Osteoblast (primary cell): Measurements from ENCODE around the gene TRIM10. TPM values are rescaled to one million over a fixed set of nuclear protein-coding genes. Genes with fewer than 3 reads are reported as not detected.

Experiments
- DNase-seq: peaks from one replicate; pipeline ENCODE4 v3.0.0; 2011; ENCODE audit warnings: low spot score, mixed read lengths; ENCODE audit not compliant: insufficient read length; ENCODE audit errors: missing footprints
- H2AFZ ChIP-seq: 2 replicates; pipeline ENCODE4 v1.6.0; 2011; ENCODE audit warnings: mild to moderate bottlenecking, low read length
- H3K27ac ChIP-seq: 2 replicates; pipeline ENCODE4 v1.5.1; 2011; ENCODE audit warnings: mild to moderate bottlenecking, low read depth, low read length, moderate library complexity
- H3K27me3 ChIP-seq: 2 replicates; pipeline ENCODE4 v1.6.0; 2012; ENCODE audit warnings: mild to moderate bottlenecking, control low read depth, inconsistent platforms, low read length, moderate library complexity; ENCODE audit not compliant: insufficient read depth
- H3K36me3 ChIP-seq: 2 replicates; pipeline ENCODE4 v1.5.1; 2011; ENCODE audit warnings: mild to moderate bottlenecking, low read length, control low read depth, moderate library complexity; ENCODE audit not compliant: insufficient read depth
- H3K4me1 ChIP-seq: 2 replicates; pipeline ENCODE4 v1.5.1; 2011; ENCODE audit warnings: mild to moderate bottlenecking, low read length, control low read depth, moderate library complexity; ENCODE audit not compliant: insufficient read depth
- H3K4me2 ChIP-seq: 2 replicates; pipeline ENCODE4 v1.6.0; 2011; ENCODE audit warnings: mild to moderate bottlenecking, low read length; ENCODE audit not compliant: insufficient read depth
- H3K4me3 ChIP-seq: fragments of 200-600 bp; sonication (generic); 3 replicates; pipeline ENCODE4 v1.5.1; 2012; ENCODE audit warnings: mild to moderate bottlenecking, low read length, inconsistent platforms; ENCODE audit not compliant: insufficient read depth
- H3K79me2 ChIP-seq: 2 replicates; pipeline ENCODE4 v1.6.0; 2012; ENCODE audit warnings: mild to moderate bottlenecking, low read length, control low read depth, inconsistent platforms; ENCODE audit not compliant: insufficient read depth
- H3K9me3 ChIP-seq: 2 replicates; pipeline ENCODE4 v1.5.1; 2011; ENCODE audit warnings: low read depth, low read length, control low read depth
- H4K20me1 ChIP-seq: 2 replicates; pipeline ENCODE4 v1.6.0; 2012; ENCODE audit warnings: mild to moderate bottlenecking, low read length, control low read depth; ENCODE audit not compliant: insufficient read depth
- total RNA-seq: library from RNA; depleted of rRNA; stranded (reverse); fragments of >200 nt; gene quantifications from 2 replicates; pipeline ENCODE4 v1.2.3, GENCODE V29; 2012
- TF ChIP-seq, protein P1 (sequence below): IDR thresholded peaks from 2 replicates; pipeline ENCODE4 v1.5.1; 2011; ENCODE audit warnings: mild to moderate bottlenecking, low read depth, low read length, moderate library complexity; ENCODE audit errors: extremely low read depth

TRIM10 gene
- total RNA-seq, 1 donor: not detected

DNA sequence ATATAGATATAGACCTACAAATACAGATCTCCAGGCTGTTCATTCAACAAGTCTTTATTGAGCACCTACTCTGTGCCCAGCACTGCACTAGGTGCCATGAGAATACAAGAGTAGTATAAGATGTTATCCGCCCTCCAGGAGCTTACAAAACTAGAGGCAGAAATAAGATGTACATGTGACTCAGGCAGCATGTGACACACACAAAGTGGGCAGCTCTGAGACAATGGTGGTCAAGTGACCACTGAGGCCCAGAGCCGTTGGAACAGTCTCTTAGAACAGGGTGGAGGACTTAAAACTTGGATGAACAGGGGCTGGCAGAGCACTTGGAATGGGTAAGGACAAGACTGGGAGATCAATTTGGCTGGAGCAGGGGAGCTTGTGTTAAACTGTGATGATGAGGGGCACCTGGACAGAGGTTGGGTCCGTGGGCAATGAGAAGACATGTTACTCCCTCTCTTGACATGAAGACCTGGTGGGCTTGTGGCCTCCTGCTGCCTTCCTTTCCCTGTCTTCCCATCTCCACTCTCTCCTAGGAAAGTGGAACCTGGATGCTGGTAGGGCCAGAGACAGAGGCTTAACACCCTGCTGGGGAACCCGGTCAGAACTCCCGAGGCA is 23.5 kb upstream of the TRIM10 start:
- DNase-seq: no peak
- no peaks in the 10 kb centered on the region for H3K4me1 ChIP-seq
- H4K20me1 ChIP-seq: no peaks in the 10 kb centered on the region
- H3K36me3 ChIP-seq: peaks cover 29% of the 10 kb centered on the region
- H3K27me3 ChIP-seq: no peaks in the 10 kb centered on the region
- no peak overlapping the region for H3K27ac ChIP-seq
- no peak overlapping the region for H3K4me2 ChIP-seq
- H3K4me3 ChIP-seq: no peak overlapping the region
- H3K9me3 ChIP-seq: peaks cover 4% of the 10 kb centered on the region
- H3K79me2 ChIP-seq: no peaks in the 10 kb centered on the region
- no peak overlapping the region for H2AFZ ChIP-seq
- TF ChIP-seq, protein P1, sequence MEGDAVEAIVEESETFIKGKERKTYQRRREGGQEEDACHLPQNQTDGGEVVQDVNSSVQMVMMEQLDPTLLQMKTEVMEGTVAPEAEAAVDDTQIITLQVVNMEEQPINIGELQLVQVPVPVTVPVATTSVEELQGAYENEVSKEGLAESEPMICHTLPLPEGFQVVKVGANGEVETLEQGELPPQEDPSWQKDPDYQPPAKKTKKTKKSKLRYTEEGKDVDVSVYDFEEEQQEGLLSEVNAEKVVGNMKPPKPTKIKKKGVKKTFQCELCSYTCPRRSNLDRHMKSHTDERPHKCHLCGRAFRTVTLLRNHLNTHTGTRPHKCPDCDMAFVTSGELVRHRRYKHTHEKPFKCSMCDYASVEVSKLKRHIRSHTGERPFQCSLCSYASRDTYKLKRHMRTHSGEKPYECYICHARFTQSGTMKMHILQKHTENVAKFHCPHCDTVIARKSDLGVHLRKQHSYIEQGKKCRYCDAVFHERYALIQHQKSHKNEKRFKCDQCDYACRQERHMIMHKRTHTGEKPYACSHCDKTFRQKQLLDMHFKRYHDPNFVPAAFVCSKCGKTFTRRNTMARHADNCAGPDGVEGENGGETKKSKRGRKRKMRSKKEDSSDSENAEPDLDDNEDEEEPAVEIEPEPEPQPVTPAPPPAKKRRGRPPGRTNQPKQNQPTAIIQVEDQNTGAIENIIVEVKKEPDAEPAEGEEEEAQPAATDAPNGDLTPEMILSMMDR: no peak

DNA sequence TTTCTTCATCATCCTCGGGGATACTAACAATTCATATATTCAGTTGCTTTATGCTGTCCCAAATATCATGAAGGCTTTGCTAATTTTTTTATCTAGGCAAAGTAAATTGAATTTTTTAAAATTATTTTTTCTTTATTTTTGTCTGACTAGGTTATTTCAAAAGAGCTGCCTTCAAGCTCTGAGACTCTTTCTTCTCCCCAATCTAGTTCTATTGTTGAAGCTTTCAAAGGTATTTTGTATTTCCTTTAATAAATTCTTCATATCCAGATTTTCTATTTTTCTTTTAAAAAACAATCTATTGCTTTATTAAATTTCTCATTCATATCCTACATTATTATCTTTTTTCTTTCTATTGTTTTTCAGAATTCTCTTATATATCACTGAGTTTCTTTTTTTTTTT is 19.1 kb upstream of the TRIM10 start:
- TF ChIP-seq, protein P1: no peak
- Histone ChIP-seq H3K27me3 (peaks cover 23% of the 10 kb centered on the region), H2AFZ (no peak overlapping the region), H4K20me1 (no peaks in the 10 kb centered on the region), H3K79me2 (no peaks in the 10 kb centered on the region), H3K27ac (no peak overlapping the region), H3K36me3 (peaks cover 2% of the 10 kb centered on the region), H3K4me3 (no peak overlapping the region), H3K9me3 (peaks cover 4% of the 10 kb centered on the region), H3K4me2 (no peak overlapping the region), H3K4me1 (no peaks in the 10 kb centered on the region)
- no peak for DNase-seq

DNA sequence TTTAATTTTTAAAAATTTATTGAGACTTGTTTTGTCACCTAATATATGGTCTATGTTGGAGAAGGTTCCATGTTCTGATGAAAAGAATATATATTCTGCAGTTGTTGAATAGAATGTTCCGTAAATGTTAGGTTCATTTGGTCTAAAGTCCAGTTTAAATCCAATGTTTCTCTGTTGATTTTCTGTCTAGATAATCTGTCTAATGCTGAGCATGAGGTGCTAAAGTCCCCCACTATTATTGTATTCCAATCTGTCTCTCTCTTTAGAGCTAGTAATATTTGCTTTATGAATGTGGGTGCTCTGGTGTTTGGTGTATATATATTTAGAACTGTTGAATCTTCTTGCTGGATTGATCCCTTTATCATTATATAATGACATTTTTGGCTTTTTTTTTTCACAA is 17.8 kb upstream of the TRIM10 start:
- Histone ChIP-seq H3K4me1 (no peaks in the 10 kb centered on the region), H3K9me3 (peaks cover 4% of the 10 kb centered on the region), H3K4me2 (no peak overlapping the region), H3K4me3 (no peak overlapping the region), H3K27ac (no peak overlapping the region), H2AFZ (no peak overlapping the region), H3K27me3 (peaks cover 36% of the 10 kb centered on the region), H3K36me3 (no peaks in the 10 kb centered on the region), H3K79me2 (no peaks in the 10 kb centered on the region), H4K20me1 (no peaks in the 10 kb centered on the region)
- DNase-seq: no peak
- TF ChIP-seq, protein P1: no peak

DNA sequence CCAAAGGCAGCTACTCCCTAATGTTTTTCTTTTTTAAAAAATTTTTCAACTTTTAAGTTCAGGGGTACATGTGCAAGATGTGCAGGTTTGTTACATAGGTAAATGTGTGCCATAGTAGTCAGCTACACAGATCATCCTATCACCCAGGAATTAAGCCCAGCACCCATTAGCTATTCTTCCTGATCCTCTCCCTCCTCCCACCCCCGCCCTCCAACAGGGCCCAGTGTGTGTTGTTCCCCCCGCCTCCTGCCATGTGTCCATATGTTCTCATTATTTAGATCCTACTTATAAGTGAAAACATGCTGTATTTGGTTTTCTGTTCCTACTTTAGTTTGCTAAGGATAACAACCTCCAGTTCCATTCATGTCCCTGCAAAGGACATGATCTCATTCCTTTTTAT is 14.8 kb upstream of the TRIM10 start:
- Histone ChIP-seq H3K27ac (no peak overlapping the region), H3K4me1 (no peaks in the 10 kb centered on the region), H4K20me1 (no peaks in the 10 kb centered on the region), H3K9me3 (peaks cover 4% of the 10 kb centered on the region), H2AFZ (no peak overlapping the region), H3K36me3 (no peaks in the 10 kb centered on the region), H3K4me2 (no peak overlapping the region), H3K27me3 (peaks cover 65% of the 10 kb centered on the region), H3K79me2 (no peaks in the 10 kb centered on the region), H3K4me3 (no peak overlapping the region)
- no peak for DNase-seq
- TF ChIP-seq, protein P1: no peak
